ENCODE measurements around the gene DCD.
A peak's percentile ranks its signal among the peaks of the same experiment; 100 is the strongest.

Gene DCD

DNA sequence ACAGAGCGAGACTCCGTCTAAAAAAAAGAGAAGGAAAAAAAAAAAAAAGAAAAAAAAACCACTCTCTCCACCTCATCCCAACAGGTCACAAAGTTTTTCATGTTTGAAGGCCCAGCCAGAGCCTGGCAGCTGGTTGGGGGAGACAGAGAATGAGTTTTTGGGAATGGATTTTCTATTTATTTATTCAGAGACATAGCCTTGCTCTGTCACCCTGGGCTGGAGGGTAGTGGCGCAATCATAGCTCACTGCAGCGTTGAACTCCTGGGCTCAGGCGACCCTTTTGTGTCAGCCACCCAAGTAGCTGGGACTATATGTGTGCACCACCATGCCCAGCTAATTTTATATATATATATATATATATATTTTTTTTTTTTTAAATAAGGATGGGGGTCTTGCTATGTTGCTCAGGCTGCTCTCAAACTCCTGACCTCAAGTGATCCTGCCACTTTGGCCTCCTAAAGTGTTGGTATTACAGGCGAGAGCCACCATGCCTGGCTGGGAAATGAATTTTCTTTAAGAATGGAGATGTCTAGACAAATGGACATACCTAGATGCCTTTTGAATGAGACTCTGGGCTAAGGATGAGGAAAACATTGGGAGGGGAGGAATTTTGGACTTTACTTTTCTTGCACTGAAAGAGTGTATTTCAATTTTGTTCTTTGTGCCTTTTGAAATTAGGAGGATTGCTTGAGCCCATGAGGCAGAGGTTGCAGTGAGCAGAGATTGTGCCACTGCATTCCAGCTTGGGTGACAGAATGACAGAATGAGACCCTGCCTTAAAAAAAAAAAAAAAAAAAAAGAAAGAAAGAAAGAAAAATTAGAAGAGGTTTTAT lies 42.8 kb downstream of the DCD start:
- no peak for DNase-seq

DNA sequence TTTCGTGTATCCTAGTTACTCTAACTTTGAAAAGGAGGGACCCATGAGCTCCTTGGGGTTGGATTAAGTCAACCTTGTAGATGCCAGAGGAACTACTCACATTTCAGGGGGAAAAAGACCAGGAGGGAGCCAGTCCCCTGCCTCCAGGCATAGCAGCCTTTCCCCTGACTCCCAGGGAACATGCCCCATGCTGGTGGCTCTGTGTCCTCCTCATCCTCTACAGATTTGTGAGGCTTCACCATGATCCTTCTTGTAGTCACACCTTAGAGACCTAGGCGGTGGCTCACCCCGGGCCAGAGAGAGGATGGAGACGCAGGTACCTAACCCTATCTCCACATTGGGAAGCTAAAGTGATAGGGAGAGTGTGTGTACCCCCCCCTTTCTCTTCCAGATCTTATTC lies 43.7 kb downstream of the DCD start:
- DNase-seq = no peak

DNA sequence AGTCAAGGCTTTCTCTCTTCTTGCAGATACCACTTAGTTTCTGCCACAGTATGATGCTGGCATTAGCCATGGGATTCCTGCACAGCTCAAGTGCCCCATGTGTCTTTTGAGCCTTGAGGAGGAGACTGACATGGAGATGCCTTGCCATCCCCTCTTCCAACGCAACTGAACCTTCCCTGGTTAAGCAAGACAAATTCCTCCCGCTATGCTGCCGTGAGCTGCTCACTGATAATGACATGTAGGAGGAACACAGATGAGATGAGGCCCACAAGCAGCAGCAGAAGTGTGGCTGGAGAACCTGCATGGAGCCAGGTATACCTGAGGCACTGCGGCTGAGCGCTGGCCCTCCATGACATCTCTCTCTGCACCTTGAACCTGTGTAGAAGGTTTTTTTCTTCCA lies 44.3 kb downstream of the DCD start:
- no peak for DNase-seq

DNA sequence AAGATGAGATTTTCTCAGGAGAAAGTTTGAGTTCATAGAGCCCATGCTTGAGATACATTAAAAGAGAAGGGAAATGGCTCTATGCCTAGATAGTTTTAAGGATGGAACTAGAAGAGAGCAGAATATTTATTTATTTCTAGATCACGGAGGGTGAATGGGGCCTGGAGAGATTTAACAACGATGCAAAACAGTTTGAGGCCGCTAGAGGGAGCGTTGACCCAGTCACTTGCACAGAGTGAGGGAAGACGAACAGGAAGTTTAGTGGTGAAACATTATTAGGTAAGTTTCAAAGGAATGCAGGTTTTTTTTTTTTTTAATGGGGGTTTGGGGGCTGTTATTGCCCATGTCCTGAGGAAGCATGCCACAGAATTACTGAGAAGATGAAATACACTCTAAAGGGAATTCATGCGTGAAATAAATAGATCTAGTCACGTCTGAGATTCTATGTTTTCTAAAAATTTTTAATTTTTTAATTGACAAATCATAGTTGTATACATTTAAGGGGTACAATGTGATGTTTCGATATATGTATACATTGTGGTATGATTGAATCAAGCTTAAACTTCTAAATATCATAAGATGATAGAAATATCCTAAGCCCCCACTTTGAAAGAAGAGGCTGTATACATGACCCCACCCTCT lies 44.9 kb downstream of the DCD start:
- DNase-seq = peak; percentile 80

DNA sequence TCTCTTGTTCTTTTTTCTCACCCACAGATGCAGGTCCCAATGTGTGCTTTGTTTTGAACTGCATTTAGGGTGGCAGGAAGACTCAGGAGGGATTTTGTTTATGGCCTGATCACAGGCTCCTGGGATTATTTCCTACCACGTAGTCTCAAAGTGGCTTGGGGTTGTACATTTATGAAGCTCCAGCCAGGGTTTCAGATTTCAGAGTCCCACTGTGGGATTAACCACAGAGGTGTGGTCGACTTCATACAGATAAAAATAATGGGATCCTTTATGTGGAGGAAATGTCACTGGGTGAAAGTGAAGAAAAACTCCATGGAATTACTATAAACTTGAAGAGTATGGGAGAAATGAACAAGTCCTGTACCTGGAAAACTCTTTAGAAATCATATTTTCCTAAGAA lies 45.5 kb downstream of the DCD start:
- DNase-seq = no peak

DNA sequence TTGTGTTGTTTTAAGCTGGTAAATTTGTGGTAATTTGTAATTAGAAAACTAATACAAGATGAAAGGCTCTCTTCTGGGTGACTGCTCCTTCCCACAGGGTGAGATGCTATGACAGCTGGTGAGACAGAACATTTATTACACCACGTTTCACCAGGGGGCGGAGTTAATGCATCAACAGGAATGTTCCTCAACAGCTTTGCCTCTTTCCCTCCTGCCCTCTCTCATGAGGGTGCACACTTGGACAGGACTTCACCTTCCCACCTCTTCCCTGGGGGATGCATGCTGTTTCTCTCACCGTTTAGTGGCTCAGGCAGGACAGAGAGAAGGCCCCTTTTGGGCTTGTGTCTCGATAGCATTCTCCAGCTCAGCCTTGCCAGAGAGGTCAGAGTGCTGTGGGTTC lies 46.3 kb downstream of the DCD start:
- no peak for DNase-seq

DNA sequence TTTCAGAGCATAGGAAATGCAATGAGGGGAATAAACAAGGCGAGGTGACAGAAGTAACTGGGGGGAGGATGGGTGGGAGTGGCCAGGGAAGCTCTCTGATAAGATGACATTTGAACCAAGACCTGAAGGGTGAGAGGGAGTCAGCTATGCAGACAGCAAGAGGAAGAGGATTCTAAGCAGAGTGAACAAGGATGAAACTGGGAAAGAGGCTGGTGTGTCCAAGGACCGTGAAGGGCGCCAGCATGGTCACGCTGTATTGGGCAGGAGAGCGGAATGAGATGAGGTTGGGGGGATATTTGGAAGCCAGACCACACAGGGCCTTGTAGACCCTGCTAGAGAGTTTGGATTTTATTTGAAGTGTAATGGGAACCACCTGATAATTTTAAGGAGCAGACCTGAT lies 49.2 kb downstream of the DCD start:
- DNase-seq = no peak

DNA sequence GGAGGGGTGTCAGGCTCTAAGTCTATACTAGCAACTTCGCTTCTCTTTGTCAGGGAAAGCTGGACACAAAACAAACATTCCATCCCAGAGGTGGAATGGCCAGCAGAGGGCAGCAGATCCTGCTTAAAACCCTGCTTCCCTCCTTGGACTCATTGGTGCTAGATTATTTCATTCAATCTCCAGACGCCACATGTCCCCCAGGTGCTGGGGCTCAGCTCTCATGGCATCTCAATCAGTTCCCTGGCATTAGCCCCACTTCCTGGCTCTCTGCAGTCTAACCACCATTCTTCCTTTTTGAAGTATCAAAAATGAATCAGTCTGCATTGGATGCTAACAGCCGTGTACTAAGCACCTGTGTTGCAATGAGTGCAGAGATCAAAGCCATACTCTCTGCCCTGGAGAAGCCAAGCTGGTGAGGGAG lies 51.6 kb downstream of the DCD start:
- DNase-seq = peak; percentile 67

DNA sequence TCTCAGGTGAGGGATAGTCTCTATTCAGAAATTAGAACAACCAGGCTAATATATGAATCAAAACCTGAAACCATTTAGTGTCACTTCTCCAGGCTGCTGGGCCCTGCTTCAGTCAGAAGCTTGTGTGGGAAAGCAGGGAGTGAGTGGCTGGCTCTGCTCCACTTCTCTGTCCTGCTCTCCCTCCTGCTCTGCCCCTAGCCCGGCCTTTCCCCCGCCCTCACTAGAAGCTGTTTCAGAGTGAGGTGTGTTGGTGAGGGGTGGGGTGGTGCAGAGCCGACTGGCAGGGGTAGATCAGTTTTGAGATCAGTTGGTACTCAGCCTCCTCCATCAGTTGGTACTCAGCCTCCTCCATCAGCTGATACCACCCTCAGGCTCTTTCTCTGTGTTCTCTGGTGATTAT lies 52.7 kb downstream of the DCD start:
- no peak for DNase-seq

Data from femur (tissue), 1 donor.